Measurements from ENCODE around the gene KRTAP23-1.

DNA sequence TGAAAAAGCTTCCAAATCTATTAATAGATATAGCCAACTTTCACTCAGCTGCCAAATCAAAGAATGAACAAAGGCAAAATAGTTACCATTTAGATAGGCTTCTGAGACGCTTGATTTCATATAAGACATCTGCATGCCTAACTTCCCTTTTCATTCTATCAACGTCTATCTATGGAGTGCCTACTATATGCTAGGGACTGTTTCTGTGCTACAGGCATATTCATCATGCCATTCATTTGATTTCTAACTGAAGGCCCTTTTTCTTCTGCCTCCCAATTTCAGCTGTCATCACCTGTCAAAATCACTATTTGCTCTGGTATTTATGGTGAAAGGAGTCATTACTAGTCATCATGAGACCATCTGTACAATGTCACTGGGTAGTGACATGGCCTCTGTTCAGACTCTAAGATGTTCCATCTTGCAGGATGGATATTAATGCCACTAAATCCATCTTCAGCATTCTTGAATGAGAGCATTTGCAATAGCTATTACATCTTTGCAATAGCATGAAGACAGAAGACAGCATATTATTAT, 43.2 kb upstream of the KRTAP23-1 start:
- TF ChIP-seq, protein P1, sequence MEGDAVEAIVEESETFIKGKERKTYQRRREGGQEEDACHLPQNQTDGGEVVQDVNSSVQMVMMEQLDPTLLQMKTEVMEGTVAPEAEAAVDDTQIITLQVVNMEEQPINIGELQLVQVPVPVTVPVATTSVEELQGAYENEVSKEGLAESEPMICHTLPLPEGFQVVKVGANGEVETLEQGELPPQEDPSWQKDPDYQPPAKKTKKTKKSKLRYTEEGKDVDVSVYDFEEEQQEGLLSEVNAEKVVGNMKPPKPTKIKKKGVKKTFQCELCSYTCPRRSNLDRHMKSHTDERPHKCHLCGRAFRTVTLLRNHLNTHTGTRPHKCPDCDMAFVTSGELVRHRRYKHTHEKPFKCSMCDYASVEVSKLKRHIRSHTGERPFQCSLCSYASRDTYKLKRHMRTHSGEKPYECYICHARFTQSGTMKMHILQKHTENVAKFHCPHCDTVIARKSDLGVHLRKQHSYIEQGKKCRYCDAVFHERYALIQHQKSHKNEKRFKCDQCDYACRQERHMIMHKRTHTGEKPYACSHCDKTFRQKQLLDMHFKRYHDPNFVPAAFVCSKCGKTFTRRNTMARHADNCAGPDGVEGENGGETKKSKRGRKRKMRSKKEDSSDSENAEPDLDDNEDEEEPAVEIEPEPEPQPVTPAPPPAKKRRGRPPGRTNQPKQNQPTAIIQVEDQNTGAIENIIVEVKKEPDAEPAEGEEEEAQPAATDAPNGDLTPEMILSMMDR (IDR thresholded peaks at IDR 0.05) = no peak
- TF ChIP-seq GABPA (IDR thresholded peaks at IDR 0.05; ENCODE audit: low read depth) = no peak
- TF ChIP-seq RAD21 (IDR thresholded peaks at IDR 0.05; ENCODE audit: low read length) = no peak
- no peak for TF ChIP-seq SMC3 (IDR thresholded peaks at IDR 0.05; ENCODE audit: low read depth, low read length)
- no peak for TF ChIP-seq POLR2AphosphoS5 (IDR thresholded peaks at IDR 0.05; ENCODE audit: low read depth, low read length)
- TF ChIP-seq RXRA (IDR thresholded peaks at IDR 0.05; ENCODE audit: borderline replicate concordance, low read depth) = no peak
- TF ChIP-seq FOXJ3 (CRISPR knock-in tag; IDR thresholded peaks at IDR 0.05) = no peak
- TF ChIP-seq YY1 (IDR thresholded peaks at IDR 0.05; ENCODE audit: low read depth) = no peak
- TF ChIP-seq EP300 (IDR thresholded peaks at IDR 0.05; ENCODE audit: borderline replicate concordance in 1 of 2, low read depth in 1 of 2, low read length in 1 of 2) = no peak
- TF ChIP-seq, protein P2, sequence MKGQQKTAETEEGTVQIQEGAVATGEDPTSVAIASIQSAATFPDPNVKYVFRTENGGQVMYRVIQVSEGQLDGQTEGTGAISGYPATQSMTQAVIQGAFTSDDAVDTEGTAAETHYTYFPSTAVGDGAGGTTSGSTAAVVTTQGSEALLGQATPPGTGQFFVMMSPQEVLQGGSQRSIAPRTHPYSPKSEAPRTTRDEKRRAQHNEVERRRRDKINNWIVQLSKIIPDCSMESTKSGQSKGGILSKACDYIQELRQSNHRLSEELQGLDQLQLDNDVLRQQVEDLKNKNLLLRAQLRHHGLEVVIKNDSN (IDR thresholded peaks at IDR 0.05; ENCODE audit: borderline replicate concordance, low read depth) = no peak

Measured in SK-N-SH (cell line).